ENCODE data around the gene PLIN3. TPM values are rescaled to one million over a fixed set of nuclear protein-coding genes. Genes with fewer than 3 reads are reported as not detected.

PLIN3 gene
- total and polyA plus RNA-seq, 9 donors, result 26.1 to 83.9 (median 72.5) TPM

DNA sequence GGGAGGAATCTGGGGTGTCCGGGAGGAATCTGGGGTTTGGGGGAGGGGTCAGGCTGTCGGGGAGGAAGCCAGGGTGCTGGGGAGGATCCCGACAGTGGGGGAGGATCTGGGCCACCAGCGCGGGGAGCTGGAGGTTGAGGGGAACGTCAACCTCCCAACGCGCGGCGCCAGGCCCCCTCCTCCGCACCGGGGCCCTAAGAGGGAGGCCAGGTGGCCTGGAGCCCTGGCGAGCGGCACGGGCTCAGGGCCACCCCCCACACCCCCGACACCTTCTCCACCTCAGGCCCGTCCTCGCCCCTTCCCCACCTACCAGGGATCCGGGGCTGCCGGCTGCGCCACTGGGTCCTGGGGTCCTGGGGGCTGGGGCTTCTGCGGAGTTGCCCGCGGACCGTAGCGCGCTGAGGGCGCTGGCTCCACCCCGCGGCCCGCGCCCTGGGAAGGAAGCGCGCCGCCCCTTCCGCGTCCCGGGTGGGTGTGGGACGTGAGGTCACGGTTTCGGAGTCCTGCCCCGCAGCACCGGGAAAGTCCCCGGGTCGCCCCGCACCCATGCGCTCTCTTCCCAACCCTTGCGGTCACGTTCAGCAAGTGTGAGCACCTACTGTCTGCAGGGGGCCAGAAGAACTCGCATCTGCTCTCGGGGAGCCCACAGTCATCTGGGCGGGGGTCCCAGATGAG lies 36.0 kb downstream of the PLIN3 start, which contains the start of gene TICAM1:
Gene TICAM1, minus strand, starts transcription at position 409 of the 675 bp plus-strand sequence. CDS start 13,335 bp downstream, outside the sequence.
- no peaks in the 10 kb centered on the region for H3K27me3 ChIP-seq
- H3K36me3 ChIP-seq, result no peaks in the 10 kb centered on the region
- H3K9me3 ChIP-seq, result no peaks in the 10 kb centered on the region
- H3K4me3 ChIP-seq, result peak within 1 kb of the TSS; percentile 85
- H3K4me1 ChIP-seq (ENCODE audit: insufficient read depth), result peaks cover 2% of the 10 kb centered on the region
- H3K27ac ChIP-seq, result peak within 1 kb of the TSS; percentile 79 to 92
- 0 to 1% (median 0%) methylated on average over 40 to 52 of the region's 52 CpGs for WGBS, 3 donors
- intact Hi-C loops (cut with DNase I), result no loop called here
- TF ChIP-seq, protein P1, sequence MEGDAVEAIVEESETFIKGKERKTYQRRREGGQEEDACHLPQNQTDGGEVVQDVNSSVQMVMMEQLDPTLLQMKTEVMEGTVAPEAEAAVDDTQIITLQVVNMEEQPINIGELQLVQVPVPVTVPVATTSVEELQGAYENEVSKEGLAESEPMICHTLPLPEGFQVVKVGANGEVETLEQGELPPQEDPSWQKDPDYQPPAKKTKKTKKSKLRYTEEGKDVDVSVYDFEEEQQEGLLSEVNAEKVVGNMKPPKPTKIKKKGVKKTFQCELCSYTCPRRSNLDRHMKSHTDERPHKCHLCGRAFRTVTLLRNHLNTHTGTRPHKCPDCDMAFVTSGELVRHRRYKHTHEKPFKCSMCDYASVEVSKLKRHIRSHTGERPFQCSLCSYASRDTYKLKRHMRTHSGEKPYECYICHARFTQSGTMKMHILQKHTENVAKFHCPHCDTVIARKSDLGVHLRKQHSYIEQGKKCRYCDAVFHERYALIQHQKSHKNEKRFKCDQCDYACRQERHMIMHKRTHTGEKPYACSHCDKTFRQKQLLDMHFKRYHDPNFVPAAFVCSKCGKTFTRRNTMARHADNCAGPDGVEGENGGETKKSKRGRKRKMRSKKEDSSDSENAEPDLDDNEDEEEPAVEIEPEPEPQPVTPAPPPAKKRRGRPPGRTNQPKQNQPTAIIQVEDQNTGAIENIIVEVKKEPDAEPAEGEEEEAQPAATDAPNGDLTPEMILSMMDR (IDR thresholded peaks at IDR 0.05), result no peak
- TF ChIP-seq EP300 (IDR thresholded peaks at IDR 0.05) (no peak), POLR2A (IDR thresholded peaks at IDR 0.05) (peak; percentile 70)
- DNase-seq, result peak; percentile 61 to 78 (median 66)

DNA sequence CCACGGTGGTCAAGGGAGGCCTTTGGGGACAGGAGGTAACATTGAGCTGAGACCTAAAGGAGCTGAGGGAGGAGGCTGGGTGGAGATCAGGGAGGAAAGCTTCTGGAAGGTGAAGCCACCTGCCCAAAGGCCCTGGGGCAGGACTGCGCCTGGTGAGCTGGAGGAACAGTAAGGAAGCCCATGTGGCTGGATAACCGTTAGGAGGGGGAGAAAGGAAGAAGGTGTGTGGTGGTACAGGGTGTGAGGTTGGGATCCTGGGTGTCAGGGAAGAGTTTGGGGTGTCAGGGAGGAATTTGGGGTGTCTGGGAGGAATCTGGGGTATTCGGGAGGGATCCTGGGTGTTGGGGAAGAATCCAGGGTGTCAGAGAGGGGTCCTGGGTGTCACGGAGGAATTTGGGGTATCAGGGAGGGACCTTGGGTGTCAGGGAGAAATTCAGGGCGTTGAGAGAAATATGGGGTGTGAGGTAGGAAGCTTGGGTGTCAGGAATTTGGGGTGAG lies 36.6 kb downstream of the PLIN3 start:
- no peaks in the 10 kb centered on the region for H3K9me3 ChIP-seq
- H3K36me3 ChIP-seq, result no peaks in the 10 kb centered on the region
- H3K27me3 ChIP-seq, result no peaks in the 10 kb centered on the region
- DNase-seq, result no peak
- H3K4me3 ChIP-seq, result peak overlapping the region; percentile 85
- intact Hi-C loops (cut with DNase I), result no loop called here
- peak overlapping the region; percentile 79 to 92 for H3K27ac ChIP-seq
- peaks cover 2% of the 10 kb centered on the region for H3K4me1 ChIP-seq (ENCODE audit: insufficient read depth)
- WGBS, 3 donors, result 56 to 71% (median 57%) methylated on average over 6 of the region's 6 CpGs
- no peak for TF ChIP-seq POLR2A (IDR thresholded peaks at IDR 0.05)
- no peak for TF ChIP-seq EP300 (IDR thresholded peaks at IDR 0.05)
- TF ChIP-seq, protein P1 (IDR thresholded peaks at IDR 0.05), result no peak

DNA sequence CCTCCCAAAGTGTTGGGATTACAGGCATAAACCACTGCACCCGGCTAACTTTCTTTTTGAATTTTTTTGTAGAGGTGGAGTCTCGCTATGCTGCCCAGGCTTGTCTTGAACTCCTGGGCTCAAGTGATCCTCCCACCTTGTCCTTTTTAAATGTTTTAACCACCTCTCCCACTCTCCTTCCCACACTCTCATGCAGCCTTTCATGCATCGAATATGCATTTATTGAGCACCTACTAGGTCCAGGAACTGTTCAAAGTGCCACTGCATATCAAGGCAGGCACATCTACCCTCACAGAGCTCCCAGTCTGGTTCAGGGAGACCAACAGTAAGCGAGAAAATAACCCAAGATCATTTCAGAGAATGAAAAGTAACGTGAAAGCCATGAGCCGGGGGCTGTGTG lies 37.1 kb downstream of the PLIN3 start:
- Histone ChIP-seq H3K36me3 (no peaks in the 10 kb centered on the region), H3K27ac (peak overlapping the region; percentile 79 to 92), H3K27me3 (no peaks in the 10 kb centered on the region), H3K4me1 (ENCODE audit: insufficient read depth) (peaks cover 2% of the 10 kb centered on the region), H3K9me3 (no peaks in the 10 kb centered on the region), H3K4me3 (peak overlapping the region; percentile 85)
- 83 to 91% (median 90%) methylated on average over 6 of the region's 6 CpGs for WGBS, 3 donors
- no peak for TF ChIP-seq EP300 (IDR thresholded peaks at IDR 0.05)
- TF ChIP-seq, protein P1 (IDR thresholded peaks at IDR 0.05), result no peak
- no peak for TF ChIP-seq POLR2A (IDR thresholded peaks at IDR 0.05)
- intact Hi-C loops (cut with DNase I), result no loop called here
- no peak for DNase-seq

DNA sequence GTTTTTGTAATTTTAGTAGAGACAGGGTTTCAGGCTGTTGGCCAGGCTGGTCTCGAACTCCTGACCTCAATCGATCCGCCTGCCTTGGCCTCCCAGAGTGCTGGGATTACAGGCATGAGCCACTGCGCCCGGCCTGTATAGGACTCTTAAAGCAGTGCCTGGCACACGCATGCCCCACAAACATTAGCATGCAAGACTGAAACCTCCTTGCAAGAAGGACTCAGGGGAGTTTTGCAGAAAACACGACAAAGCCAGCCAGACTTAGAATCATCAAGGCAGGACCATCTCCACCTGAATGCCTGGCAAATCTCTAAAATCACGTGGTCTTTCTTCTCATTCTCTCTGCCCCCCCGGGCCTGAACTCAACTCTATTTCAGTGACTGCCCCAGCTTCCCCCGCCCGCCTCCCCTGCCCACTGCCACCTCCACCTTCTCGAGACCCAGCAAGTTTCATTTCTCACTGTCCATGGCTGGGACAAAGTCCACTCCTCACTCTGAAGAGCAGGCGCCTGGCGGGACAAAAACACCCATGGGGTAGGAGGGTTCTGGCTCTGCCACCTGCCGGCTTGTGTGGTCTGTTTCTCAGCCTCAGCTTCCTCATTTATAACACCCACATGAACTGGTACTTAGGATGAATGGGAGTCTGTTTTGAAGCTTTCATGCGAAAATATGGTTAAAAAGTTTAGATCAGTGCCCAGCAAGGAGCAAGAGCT lies 38.3 kb downstream of the PLIN3 start:
- TF ChIP-seq POLR2A (IDR thresholded peaks at IDR 0.05) (no peak), EP300 (IDR thresholded peaks at IDR 0.05) (no peak)
- intact Hi-C loops (cut with DNase I), result no loop called here
- Histone ChIP-seq H3K9me3 (no peaks in the 10 kb centered on the region), H3K36me3 (no peaks in the 10 kb centered on the region), H3K4me1 (ENCODE audit: insufficient read depth) (peaks cover 2% of the 10 kb centered on the region), H3K27me3 (no peaks in the 10 kb centered on the region), H3K4me3 (no peak overlapping the region), H3K27ac (no peak overlapping the region)
- DNase-seq, result no peak
- WGBS, 3 donors, result 73 to 75% (median 75%) methylated on average over 16 of the region's 16 CpGs
